Liver (tissue), 9 donors: ENCODE data around the gene TMEM19. TPM values are rescaled to one million over a fixed set of nuclear protein-coding genes. Genes with fewer than 3 reads are reported as not detected.

ENCODE experiments used
- DNase-seq: peaks from one replicate; pipeline ENCODE4 v3.0.0-alpha.2; 2017; ENCODE audit warnings: low spot score
- H3K27ac ChIP-seq, 2 donors: one replicate each; pipeline ENCODE4 v1.7.0; 2013; ENCODE audit warnings: inconsistent platforms in 2 of 2, low read length in 2 of 2, control low read depth in 1 of 2, low read depth in 1 of 2, mild to moderate bottlenecking in 1 of 2
- H3K27me3 ChIP-seq, 4 donors: one replicate each; pipeline versions ENCODE4 v1.6.1 to v1.7.0; 2013; ENCODE audit warnings: low read length in 3 of 4, inconsistent platforms in 1 of 4, mild to moderate bottlenecking in 1 of 4, moderate library complexity in 1 of 4; ENCODE audit not compliant: control insufficient read depth in 4 of 4, insufficient read depth in 4 of 4
- H3K36me3 ChIP-seq, 4 donors: one replicate each; pipeline versions ENCODE4 v1.6.1 to v1.7.0; 2013; ENCODE audit warnings: low read length in 3 of 4, mild to moderate bottlenecking in 3 of 4, low read depth in 1 of 4, moderate library complexity in 1 of 4; ENCODE audit not compliant: control insufficient read depth in 4 of 4, insufficient read depth in 3 of 4
- H3K4me1 ChIP-seq, 4 donors: one replicate each; pipeline versions ENCODE4 v1.6.1 to v1.7.0; 2013; ENCODE audit warnings: low read length in 3 of 4, mild to moderate bottlenecking in 3 of 4, moderate library complexity in 1 of 4; ENCODE audit not compliant: control insufficient read depth in 4 of 4, insufficient read depth in 4 of 4
- H3K4me3 ChIP-seq, 3 donors: one replicate each; pipeline versions ENCODE4 v1.6.1 to v1.7.0; 2013; ENCODE audit warnings: low read length in 3 of 3, control low read depth in 1 of 3, low read depth in 1 of 3, mild to moderate bottlenecking in 1 of 3
- H3K9ac ChIP-seq, 2 donors: one replicate each; pipeline ENCODE4 v1.7.0; 2013; ENCODE audit warnings: low read length in 2 of 2, mild to moderate bottlenecking in 2 of 2, moderate library complexity in 2 of 2, control low read depth in 1 of 2, low read depth in 1 of 2
- H3K9me3 ChIP-seq, 4 donors: one replicate each; pipeline versions ENCODE4 v1.6.1 to v1.7.0; 2013; ENCODE audit warnings: low read length in 3 of 4; ENCODE audit not compliant: control insufficient read depth in 4 of 4
- ATF3 ChIP-seq: IDR thresholded peaks from 2 replicates; pipeline ENCODE4 v1.6.1; 2016; ENCODE audit warnings: antibody characterized with exemption
- CTCF ChIP-seq: fragments of 150-350 bp; IDR thresholded peaks from 2 replicates; pipeline ENCODE4 v1.5.1; 2017; ENCODE audit warnings: improper control_type of control experiment, low read depth, low read length; ENCODE audit not compliant: missing input control
- EGR1 ChIP-seq, 2 donors: IDR thresholded peaks; 2 replicates each; pipeline ENCODE4 v1.6.1; 2016 to 2018; ENCODE audit warnings: antibody characterized with exemption in 2 of 2, low read depth in 2 of 2
- FOXA1 ChIP-seq: IDR thresholded peaks from 2 replicates; pipeline ENCODE4 v1.6.1; 2016; ENCODE audit warnings: antibody characterized with exemption
- FOXA2 ChIP-seq: IDR thresholded peaks from 2 replicates; pipeline ENCODE4 v1.6.1; 2016; ENCODE audit warnings: antibody characterized with exemption
- HNF4A ChIP-seq, 2 donors: conservative IDR thresholded peaks; 2 replicates each; pipeline ENCODE4 v1.6.1; 2016; ENCODE audit warnings: antibody characterized with exemption in 2 of 2, mild to moderate bottlenecking in 2 of 2
- MAX ChIP-seq: IDR thresholded peaks from 2 replicates; pipeline ENCODE4 v1.6.1; 2016; ENCODE audit warnings: antibody characterized with exemption
- NR2F2 ChIP-seq: IDR thresholded peaks from 2 replicates; pipeline ENCODE4 v1.6.1; 2016; ENCODE audit warnings: antibody characterized with exemption
- RAD21 ChIP-seq, 2 donors: IDR thresholded peaks; 2 replicates each; pipeline ENCODE4 v1.6.1; 2016; ENCODE audit warnings: antibody characterized with exemption in 2 of 2, mild to moderate bottlenecking in 2 of 2
- REST ChIP-seq: IDR thresholded peaks from 2 replicates; pipeline ENCODE4 v1.6.1; 2016; ENCODE audit warnings: antibody characterized with exemption, mild to moderate bottlenecking
- RXRA ChIP-seq, 2 donors: IDR thresholded peaks; 2 replicates each; pipeline ENCODE4 v1.6.1; 2017 to 2018; ENCODE audit warnings: antibody characterized with exemption in 2 of 2, mild to moderate bottlenecking in 1 of 2
- TAF1 ChIP-seq: conservative IDR thresholded peaks from 2 replicates; pipeline ENCODE4 v1.6.1; 2016; ENCODE audit warnings: antibody characterized with exemption, mild to moderate bottlenecking
- ZBTB33 ChIP-seq: IDR thresholded peaks from 2 replicates; pipeline ENCODE4 v1.6.1; 2016; ENCODE audit warnings: antibody characterized with exemption
- WGBS: extraction: QIAGEN DNeasy Blood & Tissue Kit; methylation state at CpG from one replicate; pipeline ENCODE4 v1.1.7; 2013; 5-methylcytosine and 5-hydroxymethylcytosine counted together
- polyA plus RNA-seq, 2 donors: library from polyadenylated mRNA; stranded (reverse) in 1 of 2; unstranded in 1 of 2; fragments of 200-250 nt in 1 of 2; fragments of >200 nt in 1 of 2; fragmentation: Nextera tagmentation in 1 of 2; extraction: Ambion mirVana in 1 of 2; gene quantifications; one replicate each; pipeline versions ENCODE4 v1.2.1 to v1.2.3, GENCODE V29; 2013 to 2015
- total RNA-seq, 2 donors: library from RNA; depleted of rRNA; stranded (reverse); fragments of >200 nt; gene quantifications; one replicate each; pipeline ENCODE4 v1.2.3, GENCODE V29; 2014
- donor health status: healthy.
- donor health status: healthy.
- donor health status: healthy.
- donor health status: healthy.
- donor health status: healthy.

Gene TMEM19
- total and polyA plus RNA-seq, 4 donors = 9.5 to 30.0 (median 11.4) TPM

GRCh38 chr12:71636704-71637115 is 49.2 kb upstream of the TMEM19 start:
- WGBS = 30% methylated on average over 3 of the region's 3 CpGs
- no peak for DNase-seq

GRCh38 chr12:71638499-71638898 is 47.4 kb upstream of the TMEM19 start:
- Histone ChIP-seq H3K4me1 (no peaks in the 10 kb centered on the region), H3K9me3 (no peaks in the 10 kb centered on the region), H3K4me3 (no peak overlapping the region), H3K27ac (no peak overlapping the region), H3K9ac (no peak overlapping the region), H3K36me3 (peaks cover 7 to 61% (median 45%) of the 10 kb centered on the region in 4 donors), H3K27me3 (no peaks in the 10 kb centered on the region)
- DNase-seq = no peak
- TF ChIP-seq CTCF (no peak), ZBTB33 (no peak), NR2F2 (no peak), RXRA (IDR thresholded peaks at IDR 0.05) (no peak), RAD21 (IDR thresholded peaks at IDR 0.05) (no peak), EGR1 (IDR thresholded peaks at IDR 0.05; ENCODE audit: low read depth in 2 of 2) (no peak), REST (no peak), MAX (no peak), HNF4A (conservative IDR thresholded peaks at IDR 0.05) (no peak), FOXA1 (no peak), ATF3 (no peak)

More at GRCh38 chr12:71636704-71637115, 49.2 kb upstream of the TMEM19 start:
- Histone ChIP-seq H3K36me3 (peaks cover 10 to 64% (median 53%) of the 10 kb centered on the region in 4 donors), H3K27ac (no peak overlapping the region), H3K4me1 (no peaks in the 10 kb centered on the region), H3K27me3 (no peaks in the 10 kb centered on the region), H3K4me3 (no peak overlapping the region), H3K9me3 (no peaks in the 10 kb centered on the region), H3K9ac (no peak overlapping the region)
- TF ChIP-seq TAF1 (no peak), RAD21 (IDR thresholded peaks at IDR 0.05) (peak; percentile 75 to 81), ATF3 (no peak), HNF4A (conservative IDR thresholded peaks at IDR 0.05) (no peak), CTCF (peak; percentile 55), RXRA (IDR thresholded peaks at IDR 0.05) (no peak), FOXA2 (no peak), NR2F2 (no peak)
